Adrenal gland (tissue), 5 donors: ENCODE results near the gene SLC35F6.

ENCODE experiments used
- POLR2A ChIP-seq, 2 donors: fragments of 450-650 bp; IDR thresholded peaks; one replicate each; pipeline ENCODE4 v1.6.1; 2017; ENCODE audit warnings: antibody characterized with exemption in 2 of 2, mild to moderate bottlenecking in 2 of 2, moderate library complexity in 1 of 2
- TF ChIP-seq, protein P1 (sequence below), 6 experiments: fragments of 450-650 bp in 4 of 6; fragments of 200-600 bp in 2 of 6; sonication (generic) in 1 of 6; IDR thresholded peaks; 1 replicate in 5 of 6; 2 replicates in 1 of 6; pipeline versions ENCODE4 v1.5.1 to v1.8.0; 2016 to 2021; ENCODE audit warnings: antibody characterized with exemption in 6 of 6, mild to moderate bottlenecking in 2 of 6, moderate library complexity in 1 of 6
- donor health status: DM: no; HTN: no; CAD: no.

DNA sequence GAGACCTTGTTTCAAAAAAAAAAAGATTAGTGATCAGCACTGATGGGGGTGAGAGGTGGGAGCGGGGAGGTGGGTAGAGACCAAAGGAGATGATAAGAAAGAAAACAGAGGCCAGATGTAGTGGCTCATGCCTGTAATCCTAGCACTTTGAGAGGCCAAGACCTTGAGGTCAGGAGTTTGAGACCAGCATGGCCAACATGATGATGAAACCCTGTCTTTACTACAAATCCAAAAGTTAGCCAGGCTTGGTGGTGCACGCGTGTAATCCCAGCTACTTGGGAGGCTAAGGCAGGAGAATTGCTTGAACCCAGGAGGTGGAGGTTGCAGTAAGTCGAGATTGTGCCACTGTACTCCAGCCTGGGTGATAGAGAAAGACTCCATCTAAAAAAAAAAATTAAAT lies 9.5 kb upstream of the SLC35F6 start:
- TF ChIP-seq POLR2A (IDR thresholded peaks at IDR 0.05), result no peak
- TF ChIP-seq, protein P1, sequence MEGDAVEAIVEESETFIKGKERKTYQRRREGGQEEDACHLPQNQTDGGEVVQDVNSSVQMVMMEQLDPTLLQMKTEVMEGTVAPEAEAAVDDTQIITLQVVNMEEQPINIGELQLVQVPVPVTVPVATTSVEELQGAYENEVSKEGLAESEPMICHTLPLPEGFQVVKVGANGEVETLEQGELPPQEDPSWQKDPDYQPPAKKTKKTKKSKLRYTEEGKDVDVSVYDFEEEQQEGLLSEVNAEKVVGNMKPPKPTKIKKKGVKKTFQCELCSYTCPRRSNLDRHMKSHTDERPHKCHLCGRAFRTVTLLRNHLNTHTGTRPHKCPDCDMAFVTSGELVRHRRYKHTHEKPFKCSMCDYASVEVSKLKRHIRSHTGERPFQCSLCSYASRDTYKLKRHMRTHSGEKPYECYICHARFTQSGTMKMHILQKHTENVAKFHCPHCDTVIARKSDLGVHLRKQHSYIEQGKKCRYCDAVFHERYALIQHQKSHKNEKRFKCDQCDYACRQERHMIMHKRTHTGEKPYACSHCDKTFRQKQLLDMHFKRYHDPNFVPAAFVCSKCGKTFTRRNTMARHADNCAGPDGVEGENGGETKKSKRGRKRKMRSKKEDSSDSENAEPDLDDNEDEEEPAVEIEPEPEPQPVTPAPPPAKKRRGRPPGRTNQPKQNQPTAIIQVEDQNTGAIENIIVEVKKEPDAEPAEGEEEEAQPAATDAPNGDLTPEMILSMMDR (IDR thresholded peaks at IDR 0.05), result no peak
